ENCODE results near the gene SORCS2.
"Not testable (repeated sequence)": the region's sequence is repeated elsewhere in the genome, so short reads cannot be mapped to it uniquely, and the experiment has no call there.

SORCS2 gene

DNA sequence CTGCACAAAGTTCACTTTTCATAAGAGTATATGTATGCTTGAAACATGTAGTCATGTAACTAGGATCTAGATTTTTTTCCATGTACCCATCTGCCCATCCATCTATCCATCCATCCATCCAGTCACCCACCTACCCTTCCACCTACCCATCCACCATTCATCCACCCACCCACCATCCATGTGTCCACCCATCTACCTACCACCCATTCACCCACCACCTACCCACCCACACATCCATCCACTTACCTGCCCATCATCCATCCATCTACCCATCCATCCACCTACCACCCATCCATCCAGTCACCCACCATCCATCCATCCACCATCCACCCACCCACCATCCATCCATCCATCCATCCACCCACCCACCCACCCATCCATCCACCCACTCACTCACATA is 364.2 kb downstream of the SORCS2 start:
- no peak for DNase-seq (ENCODE audit: low spot score)

DNA sequence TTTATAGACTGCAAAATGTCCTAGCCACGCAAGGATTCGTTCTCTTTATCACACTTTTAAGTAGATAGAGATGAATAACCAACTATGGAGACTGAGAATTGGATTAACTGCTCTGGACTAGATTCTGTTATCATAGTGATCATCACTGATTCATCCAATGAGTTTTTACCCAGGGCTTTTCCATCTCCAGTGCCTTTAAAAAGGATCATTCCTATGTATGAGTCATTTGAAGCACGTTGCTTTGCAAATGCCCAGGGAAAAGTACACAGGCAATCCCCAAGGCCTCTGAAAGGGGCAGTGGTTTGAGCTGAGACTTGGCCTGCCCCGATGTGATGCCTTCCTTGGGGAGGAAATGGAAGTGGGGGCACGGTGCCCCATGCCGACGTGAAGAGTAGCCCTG is 365.1 kb downstream of the SORCS2 start:
- DNase-seq (ENCODE audit: low spot score), result no peak

DNA sequence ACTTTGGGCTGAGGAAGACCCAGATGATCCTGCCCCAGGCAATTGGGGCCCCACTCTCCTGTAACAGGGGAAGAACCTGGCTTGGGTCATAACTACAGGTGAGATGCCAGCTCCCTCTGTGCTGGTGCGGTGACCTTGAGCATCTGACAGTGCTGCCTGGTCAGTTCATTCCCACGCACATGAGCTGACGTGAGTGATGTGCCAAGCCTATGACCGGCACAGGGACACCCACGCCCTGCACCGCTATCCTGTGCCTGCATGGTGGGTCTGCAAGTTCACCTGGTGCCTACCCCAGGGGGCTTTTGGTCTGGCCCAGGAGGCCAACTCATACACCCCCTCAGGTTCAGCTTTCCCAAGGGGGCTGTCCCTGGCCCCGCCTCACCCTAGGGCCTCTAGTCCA is 366.1 kb downstream of the SORCS2 start:
- no peak for DNase-seq (ENCODE audit: low spot score)

DNA sequence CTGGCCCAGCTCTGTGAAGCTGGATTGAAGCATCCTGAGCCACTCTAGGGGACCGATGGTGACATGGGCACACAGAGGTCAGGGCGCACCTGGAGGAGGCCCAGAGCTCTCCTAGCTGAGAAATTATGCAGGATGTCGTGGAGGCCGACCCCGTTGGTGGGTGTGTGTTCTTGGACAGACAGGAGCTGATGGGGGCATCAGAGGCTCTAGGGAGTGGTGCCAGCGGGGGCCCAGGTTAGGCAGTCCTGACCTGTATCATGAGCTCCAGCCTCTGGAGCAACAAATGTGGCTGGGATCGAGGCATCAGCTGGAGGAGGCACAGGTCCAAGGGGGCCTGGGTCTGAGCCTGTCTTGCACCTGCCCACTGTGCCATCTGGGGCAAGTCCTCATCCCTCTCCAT is 367.0 kb downstream of the SORCS2 start:
- DNase-seq (ENCODE audit: low spot score), result no peak

DNA sequence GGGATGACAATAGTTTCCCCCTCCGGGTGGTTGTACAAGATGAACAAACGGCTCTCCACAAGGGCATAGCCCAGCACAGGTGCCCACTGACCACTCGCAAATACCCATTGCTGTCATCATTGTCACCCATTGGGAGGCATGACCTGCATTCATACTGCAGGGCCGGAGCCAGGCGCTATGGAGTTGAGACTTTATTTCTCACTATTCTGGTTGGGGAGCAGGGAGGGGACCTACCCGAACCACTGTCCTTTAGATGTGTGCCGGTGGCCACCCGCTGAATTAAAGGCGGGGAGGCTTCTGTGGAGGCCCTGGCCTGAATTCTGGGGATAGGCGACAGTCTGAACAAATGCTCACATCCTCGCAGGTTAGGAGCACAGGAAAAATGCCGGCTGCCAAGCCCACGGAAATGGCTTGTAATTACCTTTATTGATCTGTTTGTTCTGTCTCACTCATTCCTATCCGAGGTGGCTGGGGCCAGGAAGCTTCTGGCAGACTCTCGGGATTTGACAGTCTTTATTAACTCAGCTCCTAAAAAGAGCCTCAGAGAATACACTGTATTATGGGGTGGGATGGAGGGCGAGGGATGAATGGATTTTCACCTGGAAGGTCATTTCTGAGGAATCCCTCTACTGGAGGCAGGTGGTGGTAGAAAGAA is 367.5 kb downstream of the SORCS2 start:
- DNase-seq (ENCODE audit: low spot score), result no peak

DNA sequence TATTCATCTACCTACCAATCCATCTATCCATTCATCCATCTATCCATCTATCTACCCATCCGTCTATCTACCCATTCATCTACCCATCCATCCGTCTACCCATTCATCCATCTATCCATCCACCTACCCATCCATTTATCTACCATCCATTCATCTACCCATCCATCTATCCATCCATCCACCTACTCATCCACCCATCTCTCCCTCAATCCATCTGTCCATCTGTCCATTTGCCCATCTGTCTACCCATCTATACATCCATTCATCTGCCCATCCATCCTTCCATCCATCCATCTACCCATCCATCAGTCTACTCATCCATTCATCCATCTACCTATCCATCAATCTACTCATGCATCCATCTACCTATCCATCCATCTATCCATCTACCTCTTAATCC is 369.2 kb downstream of the SORCS2 start:
- DNase-seq (ENCODE audit: low spot score), result no peak

DNA sequence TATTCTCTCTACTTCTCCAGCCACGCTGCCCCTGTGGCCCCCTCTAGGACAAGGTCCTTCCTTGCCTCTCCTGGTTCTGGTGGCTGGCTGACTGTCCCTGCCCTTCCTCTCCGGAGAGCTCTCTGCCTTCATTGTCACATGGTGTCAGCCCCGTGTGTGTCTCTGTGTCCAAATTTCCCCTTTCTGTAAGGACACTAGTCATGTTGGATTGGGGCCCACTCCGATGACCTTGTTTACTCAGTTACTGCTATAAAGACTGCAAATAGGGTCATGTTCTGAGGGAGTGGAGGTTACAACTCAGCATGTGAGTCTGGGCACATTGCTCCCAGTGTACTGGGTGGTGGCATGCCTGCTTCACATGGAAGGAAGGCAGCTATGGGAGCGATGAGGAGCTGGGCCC is 371.9 kb downstream of the SORCS2 start:
- DNase-seq (ENCODE audit: low spot score), result no peak

DNA sequence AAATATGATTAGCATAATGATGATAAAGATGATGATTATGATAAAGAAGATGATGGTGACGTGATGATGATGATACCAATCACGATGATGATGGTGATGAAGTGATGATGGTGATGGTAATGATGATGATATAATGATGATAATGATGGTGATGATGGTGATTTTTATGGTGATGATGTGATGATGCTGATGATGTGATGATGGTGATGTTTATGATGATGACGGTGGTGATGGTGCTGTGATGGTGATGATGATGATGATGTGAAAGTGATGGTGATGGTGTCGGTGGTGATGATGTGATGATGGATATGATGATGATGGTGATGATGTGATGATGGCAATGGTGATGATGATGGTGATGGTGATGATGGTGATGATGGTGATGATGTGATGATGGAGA is 373.1 kb downstream of the SORCS2 start:
- DNase-seq (ENCODE audit: low spot score), result no peak

DNA sequence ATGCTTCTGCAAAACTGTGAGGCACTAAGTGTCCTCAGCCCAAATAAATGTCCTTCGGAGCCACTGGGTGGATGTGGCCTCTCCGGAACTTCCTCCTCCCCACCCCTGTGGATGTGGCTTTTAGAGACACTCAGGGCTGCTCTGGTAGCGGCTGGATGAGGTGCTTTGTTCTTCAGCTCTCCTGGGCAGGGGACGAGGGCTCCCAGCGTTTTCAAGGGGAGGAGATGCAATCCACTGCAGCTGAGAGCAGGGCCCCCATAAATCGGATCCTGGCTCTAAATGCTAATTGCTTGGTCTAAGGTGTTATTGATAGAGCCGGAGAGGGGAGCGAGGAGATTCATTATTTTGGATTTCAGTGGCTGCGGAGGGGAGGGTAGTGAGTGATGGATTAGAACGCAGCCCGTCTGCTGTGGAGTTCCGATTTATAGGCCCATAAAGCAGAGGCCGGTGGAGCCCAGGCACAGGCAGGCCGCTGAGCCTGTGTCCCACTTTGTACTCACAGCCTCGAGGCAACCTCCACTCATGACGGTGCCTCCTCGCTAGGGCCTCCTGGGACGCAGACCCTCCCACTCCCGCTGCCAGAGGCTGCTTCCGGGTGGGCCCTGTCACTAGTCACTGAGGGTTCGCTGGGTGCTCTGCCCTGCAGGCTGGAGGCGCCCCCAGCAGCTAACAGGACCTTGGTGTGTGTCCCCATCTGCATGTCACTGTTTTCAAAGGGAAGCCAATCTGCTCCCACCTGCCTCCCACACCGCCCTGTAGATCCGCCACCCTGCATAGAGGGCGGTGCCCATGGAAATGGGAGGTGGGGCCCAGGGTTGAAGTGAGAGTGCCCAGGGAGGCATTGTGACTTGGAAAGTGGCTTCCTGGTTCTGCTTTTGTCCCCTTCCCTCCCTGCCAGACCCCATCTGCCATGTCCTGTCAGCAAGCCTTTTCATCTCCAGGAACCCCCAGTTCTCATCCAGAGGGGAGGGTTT is 377.8 kb downstream of the SORCS2 start:
- no peak for DNase-seq (ENCODE audit: low spot score)

DNA sequence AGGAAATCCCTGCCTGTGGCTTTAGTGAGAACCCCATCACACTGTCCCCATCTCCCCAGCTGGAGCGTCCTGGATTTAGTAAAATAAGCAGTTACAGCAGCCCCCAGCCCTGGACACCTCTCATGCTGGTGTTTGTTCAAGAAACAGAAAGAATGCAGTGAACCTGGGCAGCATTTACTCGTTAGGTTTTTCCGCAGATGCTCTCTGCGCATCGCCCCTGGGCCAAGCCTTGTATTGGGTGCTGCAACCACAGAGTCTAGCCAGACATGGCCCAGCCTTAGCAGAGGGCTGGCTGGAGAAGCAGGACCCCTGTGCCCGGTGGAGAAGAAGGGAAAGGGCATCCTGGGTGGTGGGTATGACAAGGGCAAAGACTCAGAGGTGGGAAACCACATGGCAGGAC is 378.7 kb downstream of the SORCS2 start:
- DNase-seq (ENCODE audit: low spot score), result no peak

DNA sequence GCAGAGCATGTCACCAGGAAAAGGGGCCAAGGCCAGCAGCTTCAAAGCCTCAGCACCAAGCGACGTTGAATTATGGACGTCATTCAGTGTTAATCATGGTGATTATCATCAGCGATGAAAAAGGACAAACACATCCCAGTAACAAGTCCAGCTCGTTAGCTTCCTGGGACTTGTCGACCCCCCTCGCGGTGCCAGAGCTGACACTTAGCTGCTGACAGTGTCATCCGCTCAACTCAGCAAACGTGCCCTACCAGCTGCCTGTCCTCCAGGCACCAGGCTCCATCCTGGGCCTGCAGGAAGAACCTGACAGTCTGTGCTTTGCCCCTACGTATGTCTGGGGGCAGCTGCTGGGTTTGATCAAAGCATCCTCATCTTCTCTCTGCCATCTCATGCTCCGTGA is 379.4 kb downstream of the SORCS2 start:
- DNase-seq (ENCODE audit: low spot score), result no peak

DNA sequence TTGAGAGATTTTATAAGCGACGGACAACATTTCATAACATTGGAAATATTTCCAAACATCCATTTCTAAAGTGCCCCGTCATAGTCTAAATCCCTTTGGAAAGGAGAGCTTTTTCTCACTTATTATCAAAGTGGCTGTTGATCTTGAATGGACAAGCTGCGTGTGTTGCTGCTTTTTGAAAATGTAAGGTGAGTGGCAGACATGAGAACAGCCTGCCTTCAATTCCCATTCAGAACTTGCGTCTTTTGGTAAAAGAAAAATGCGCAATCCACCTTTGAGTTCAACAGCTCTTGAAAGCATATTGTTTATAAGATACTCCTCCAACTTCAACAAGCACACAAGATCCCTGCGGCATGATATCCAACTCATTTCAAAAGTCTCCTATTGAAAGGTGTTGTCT is 380.6 kb downstream of the SORCS2 start:
- no peak for DNase-seq (ENCODE audit: low spot score)

DNA sequence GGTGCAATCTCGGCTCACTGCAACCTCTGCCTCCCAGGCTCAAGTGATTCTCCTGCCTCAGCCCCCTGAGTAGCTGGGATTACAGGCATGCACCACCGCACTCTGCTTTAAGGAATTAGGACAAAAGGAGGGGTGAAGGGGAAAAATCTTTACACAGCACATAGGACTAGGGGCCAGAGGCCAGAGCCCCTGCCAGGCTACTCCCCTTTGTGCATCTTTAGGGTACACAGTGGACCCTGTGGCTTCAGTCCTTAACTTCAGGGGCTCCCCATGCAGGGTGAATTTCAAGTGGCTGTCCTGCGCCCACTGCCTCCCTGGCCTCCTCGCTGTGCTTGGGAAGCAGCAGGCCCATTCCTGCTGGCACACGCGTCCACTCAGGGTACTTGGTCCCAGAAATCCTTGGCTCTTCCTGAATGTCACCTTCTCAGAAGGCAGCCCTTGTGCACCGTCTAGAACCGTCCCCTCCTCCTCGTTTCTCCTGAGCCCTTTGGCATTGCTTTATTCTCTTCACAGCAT is 381.3 kb downstream of the SORCS2 start:
- no peak for DNase-seq (ENCODE audit: low spot score)

DNA sequence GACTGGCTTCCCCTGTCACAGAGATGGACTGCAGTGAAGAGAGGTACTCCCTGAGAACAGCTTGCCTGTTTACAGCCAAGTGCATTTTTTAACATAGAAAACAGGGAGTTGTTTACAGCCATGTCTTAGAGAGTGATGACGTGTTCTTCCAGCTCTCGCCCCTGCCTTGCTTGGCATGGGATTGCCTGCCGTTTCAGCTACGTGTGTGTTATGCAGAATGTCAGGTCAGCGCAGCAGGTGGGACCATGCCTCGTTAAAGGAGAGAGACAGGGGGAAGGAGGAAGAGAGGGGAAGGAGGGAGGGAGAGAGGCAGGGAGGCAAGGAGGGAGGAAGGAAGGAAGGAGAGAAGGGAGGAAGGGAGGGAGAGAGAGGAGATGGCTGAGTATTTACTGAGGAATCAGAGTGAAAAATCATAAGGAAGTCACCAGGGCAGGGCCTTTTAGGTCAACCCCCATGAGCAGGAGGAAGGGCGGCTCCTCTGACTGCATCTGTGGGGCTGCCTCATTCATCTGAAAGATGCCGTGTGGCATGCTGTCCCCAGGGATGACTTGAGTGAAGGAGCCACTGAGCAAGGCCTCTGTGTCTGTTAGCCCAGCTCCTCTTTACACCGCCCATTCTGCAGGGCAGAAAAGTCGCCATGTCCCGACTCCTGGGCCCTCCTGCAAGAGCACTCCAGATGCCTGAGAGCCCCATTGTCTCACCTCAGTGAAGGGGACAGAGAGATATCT is 382.1 kb downstream of the SORCS2 start:
- no peak for DNase-seq (ENCODE audit: low spot score)

DNA sequence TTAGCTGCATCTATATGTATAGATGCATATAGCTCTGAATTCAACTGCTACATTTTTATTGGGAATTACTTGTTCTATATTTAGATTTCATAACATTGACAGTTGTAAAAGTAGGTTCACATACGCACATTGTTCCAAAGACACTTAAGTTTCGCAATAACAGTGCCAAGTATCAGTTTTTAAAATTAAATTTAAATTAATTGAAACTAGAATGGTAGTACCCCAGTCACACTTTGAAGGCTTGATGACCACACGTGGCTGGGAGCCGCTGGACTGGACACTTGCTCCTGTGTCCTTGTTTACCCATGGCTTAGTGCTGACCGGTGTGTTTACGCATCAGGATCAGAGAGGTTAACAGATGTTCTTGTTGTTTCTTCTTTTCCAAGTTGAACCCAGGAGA is 383.1 kb downstream of the SORCS2 start:
- DNase-seq (ENCODE audit: low spot score), result no peak

DNA sequence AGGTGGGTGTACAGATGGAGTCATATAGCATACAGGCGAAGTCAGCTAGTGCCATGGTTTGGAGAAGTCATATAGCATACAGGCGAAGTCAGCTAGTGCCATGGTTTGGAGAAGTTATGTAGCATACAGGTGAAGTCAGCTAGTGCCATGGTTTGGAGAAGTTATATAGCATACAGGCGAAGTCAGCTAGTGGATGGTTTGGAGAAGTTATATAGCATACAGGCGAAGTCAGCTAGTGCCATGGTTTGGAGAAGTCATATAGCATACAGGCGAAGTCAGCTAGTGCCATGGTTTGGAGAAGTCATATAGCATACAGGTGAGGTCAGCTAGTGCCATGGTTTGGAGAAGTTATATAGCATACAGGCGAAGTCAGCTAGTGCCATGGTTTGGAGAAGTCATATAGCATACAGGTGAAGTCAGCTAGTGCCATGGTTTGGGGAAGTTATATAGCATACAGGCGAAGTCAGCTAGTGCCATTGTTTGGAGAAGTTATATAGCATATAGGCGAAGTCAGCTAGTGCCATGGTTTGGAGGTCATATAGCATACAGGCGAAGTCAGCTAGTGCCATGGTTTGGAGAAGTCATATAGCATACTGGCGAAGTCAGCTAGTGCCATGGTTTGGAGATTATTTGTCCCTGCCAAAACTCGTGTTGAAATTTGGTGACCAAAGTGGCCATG is 385.2 kb downstream of the SORCS2 start:
- DNase-seq (ENCODE audit: low spot score), result not testable (repeated sequence)

DNA sequence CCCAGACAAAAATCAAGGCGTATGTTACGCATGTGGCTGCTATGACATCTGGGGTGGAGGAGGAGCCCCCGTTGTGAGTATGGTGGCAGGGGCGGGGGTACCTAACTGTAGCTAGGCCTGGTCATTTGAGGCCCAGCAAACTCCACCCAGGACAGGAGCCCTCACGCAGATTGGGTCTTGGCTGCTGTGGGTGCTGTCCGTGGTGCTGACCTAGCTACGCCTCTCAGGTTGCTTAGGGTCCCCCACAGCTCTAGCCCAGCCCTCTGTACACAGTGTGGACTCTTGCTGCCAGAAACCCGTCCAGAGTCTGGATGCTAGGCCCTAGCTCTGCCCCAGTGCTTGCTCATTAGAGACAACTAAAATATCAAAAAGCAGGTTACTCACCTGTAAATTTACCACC is 389.1 kb downstream of the SORCS2 start:
- no peak for DNase-seq (ENCODE audit: low spot score)

DNA sequence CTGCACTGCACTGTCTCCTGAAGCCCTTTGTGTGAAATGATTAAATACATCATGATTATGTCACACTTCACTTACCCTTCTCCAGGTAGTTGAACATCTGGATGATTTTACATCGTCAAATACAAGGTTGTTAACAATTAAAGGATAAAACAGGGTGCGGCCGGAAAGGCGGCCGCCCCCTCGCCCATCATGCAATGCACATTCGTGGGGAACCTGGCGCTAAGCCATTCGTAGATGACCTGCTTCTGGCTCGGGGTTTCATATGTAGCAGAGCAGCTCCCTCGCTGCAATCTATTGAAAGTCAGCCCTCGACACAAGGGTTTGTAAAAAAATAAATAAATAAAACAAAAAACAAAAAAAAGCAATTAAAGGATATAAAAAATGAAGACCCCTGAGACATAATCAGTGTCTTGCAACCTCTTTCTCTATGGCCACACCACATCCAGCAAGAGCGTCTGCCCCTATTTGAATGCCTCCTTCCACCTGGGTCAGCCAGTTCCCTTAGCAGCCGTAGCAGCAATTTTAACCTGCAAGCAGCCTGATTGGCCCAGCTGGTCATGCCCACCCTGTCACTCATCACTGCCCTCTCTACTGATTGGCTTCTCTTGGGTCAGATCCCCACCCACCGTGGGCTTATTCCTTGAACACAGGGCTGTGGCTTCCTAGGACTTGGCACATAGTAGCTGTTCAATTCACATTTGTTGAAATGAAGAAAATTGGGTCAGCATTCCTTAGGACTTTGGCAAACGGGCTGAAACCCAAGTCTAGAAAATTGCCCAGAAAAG is 390.2 kb downstream of the SORCS2 start:
- no peak for DNase-seq (ENCODE audit: low spot score)

DNA sequence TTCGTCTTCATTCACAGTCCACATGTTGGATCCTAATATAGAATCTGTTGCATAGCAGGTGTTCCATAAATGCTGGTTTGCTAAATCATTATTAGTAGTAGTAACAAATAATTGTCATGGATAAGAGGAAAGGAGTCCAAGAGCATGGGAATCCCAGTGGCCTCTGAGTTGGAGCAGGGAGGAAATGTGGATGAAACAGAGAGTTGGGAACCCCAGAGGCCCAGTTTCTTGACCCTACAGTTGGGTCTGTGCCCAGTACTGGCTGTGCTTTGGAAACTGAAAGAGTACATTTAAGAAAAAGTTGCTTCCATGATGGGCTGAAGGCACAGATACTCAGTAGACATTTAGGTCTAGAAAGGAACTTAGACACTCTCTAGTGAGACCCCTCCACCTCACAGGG is 391.8 kb downstream of the SORCS2 start:
- no peak for DNase-seq (ENCODE audit: low spot score)

DNA sequence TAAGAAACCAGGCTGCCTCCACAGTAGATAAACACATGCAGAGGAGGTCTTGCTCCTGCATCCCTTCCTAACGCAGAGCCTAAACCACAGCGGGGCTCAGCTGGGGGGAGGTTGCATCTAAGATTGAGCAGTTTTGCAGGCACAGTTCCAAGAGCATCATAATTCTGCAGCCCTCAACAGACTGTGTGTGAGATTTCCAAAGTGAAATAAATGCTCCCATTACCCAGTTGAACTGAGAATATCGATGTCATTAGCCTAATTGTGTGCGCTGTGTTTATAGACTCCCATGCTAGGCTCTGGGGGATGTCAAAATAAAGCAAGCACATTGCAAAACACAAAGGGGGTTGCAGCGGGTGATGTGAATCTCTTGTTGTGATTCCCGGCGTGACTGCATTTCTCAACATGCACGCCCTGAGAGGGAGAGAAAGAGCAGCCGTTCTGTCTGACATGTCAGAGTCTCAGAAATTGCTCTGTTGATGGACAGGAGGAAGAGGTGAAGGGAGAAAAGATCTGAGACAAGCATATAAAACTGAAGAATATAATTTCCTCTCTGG is 392.3 kb downstream of the SORCS2 start:
- no peak for DNase-seq (ENCODE audit: low spot score)

DNA sequence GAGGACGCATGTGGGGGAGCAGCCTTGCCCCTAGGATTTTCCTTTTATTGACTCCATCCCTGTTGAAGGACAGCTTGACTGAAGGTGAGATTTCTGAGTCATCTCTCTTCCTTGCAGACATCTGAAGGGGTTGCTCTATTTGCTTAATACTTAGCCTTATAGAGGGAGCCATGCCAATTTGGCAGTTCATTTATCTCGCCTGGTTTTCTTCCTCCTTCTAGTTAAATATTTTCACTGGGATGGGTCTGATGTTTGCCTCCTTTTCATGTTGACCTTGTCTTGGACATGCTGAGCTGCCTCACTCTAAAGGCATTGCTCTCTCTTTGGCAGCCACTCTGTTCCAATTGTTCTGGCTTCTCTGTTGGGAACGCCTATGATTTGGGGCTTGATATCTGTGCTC is 393.4 kb downstream of the SORCS2 start:
- no peak for DNase-seq (ENCODE audit: low spot score)

Data from CD4-positive, alpha-beta T cell treated with Interleukin-2 at 100 ng/mL for 4 hours (primary cell).